ENCODE results near the gene MLNR.

DNA sequence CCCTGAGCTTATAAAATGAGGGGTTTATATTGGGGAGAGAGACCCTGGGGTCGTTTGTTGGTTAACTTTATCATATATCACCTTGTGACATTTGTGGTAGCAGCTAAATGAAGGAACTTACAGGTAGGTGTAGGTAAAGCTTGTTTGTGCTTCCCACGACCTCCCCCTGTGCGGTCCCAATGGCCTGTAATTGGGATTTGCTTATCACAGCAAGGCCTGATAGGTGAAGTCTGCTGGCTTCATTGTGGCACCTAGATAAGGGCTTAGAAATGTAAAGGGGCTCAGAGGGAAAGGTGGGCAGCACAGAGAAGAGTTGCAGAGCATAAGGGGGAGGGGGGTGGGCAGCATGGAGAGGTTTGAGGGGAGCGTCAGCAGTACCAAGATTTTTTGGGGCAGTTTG lies 35.5 kb upstream of the MLNR start:
- TF ChIP-seq, protein P1, sequence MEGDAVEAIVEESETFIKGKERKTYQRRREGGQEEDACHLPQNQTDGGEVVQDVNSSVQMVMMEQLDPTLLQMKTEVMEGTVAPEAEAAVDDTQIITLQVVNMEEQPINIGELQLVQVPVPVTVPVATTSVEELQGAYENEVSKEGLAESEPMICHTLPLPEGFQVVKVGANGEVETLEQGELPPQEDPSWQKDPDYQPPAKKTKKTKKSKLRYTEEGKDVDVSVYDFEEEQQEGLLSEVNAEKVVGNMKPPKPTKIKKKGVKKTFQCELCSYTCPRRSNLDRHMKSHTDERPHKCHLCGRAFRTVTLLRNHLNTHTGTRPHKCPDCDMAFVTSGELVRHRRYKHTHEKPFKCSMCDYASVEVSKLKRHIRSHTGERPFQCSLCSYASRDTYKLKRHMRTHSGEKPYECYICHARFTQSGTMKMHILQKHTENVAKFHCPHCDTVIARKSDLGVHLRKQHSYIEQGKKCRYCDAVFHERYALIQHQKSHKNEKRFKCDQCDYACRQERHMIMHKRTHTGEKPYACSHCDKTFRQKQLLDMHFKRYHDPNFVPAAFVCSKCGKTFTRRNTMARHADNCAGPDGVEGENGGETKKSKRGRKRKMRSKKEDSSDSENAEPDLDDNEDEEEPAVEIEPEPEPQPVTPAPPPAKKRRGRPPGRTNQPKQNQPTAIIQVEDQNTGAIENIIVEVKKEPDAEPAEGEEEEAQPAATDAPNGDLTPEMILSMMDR (IDR thresholded peaks at IDR 0.05): no peak
- TF ChIP-seq POLR2A (IDR thresholded peaks at IDR 0.05): no peak

Measured in lower leg skin (tissue), 3 donors.